Lower lobe of right lung (tissue), 2 donors: ENCODE measurements around the gene HERC3. TPM values are rescaled to one million over a fixed set of nuclear protein-coding genes. Genes with fewer than 3 reads are reported as not detected.

Experiments used
- ATAC-seq, 2 donors: fragments of 200-7000 bp; cut with Tn5 transposase; one replicate each; pipeline ENCODE4 v1.9.1; 2020 to 2022; ENCODE audit warnings: mild to moderate bottlenecking in 2 of 2, moderate library complexity in 2 of 2
- DNase-seq: peaks from one replicate; pipeline ENCODE4 v3.0.0-alpha.2; 2020
- H3K27ac ChIP-seq: fragments of 200-600 bp; one replicate; pipeline ENCODE4 v1.8.0; 2022
- H3K27me3 ChIP-seq: fragments of 200-600 bp; one replicate; pipeline ENCODE4 v1.8.0; 2022; ENCODE audit warnings: low read depth
- H3K36me3 ChIP-seq: fragments of 200-600 bp; one replicate; pipeline ENCODE4 v1.8.0; 2022; ENCODE audit warnings: mild to moderate bottlenecking
- H3K4me1 ChIP-seq: fragments of 200-600 bp; one replicate; pipeline ENCODE4 v1.8.0; 2022
- H3K4me3 ChIP-seq: fragments of 200-600 bp; one replicate; pipeline ENCODE4 v1.8.0; 2022; ENCODE audit warnings: mild to moderate bottlenecking
- H3K9me3 ChIP-seq: fragments of 200-600 bp; one replicate; pipeline ENCODE4 v1.8.0; 2022
- CTCF ChIP-seq: fragments of 200-600 bp; IDR thresholded peaks from one replicate; pipeline ENCODE4 v1.8.0; 2022; ENCODE audit warnings: antibody characterized with exemption, mild to moderate bottlenecking
- intact Hi-C: fragments of 100-400 bp; cut with DNase I; formaldehyde crosslinking; loops from one replicate; pipeline ENCODE4 v1.11.0; 2022
- total RNA-seq: library from RNA; stranded (reverse); fragmentation: NEBNext Ultra II Directional; extraction: Animal tissue kit (Norgen Biotek cat#: 25700); gene quantifications from one replicate; pipeline ENCODE4 v1.2.1, GENCODE V29; 2021
- donor health status: DM: no; HTN: yes; CAD: no; lungs with severe emphysema.

Gene HERC3
- total RNA-seq, 1 donor from 2014 or later, result 54.1 TPM

- no peak for TF ChIP-seq CTCF
- Histone ChIP-seq H3K36me3 (peaks cover 37% of the 10 kb centered on the region), H3K27ac (no peak overlapping the region), H3K4me1 (peaks cover 19% of the 10 kb centered on the region), H3K9me3 (no peaks in the 10 kb centered on the region), H3K4me3 (no peak overlapping the region), H3K27me3 (no peaks in the 10 kb centered on the region)
- ATAC-seq, result peak; percentile 65 to 80
- DNase-seq, result no peak
- intact Hi-C loops, result no loop called here
Observed at GRCh38 chr4:88737307-88737941, 145.1 kb downstream of the HERC3 start.

- no peak overlapping the region for H3K4me3 ChIP-seq
- intact Hi-C loops, result no loop called here
- ATAC-seq, result peak in 1 of 2 donors; percentile 10
- no peaks in the 10 kb centered on the region for H3K27me3 ChIP-seq
- H3K4me1 ChIP-seq, result peaks cover 19% of the 10 kb centered on the region
- TF ChIP-seq CTCF, result no peak
- no peak for DNase-seq
- no peaks in the 10 kb centered on the region for H3K9me3 ChIP-seq
- H3K36me3 ChIP-seq, result peaks cover 32% of the 10 kb centered on the region
- no peak overlapping the region for H3K27ac ChIP-seq
Observed at GRCh38 chr4:88738180-88738579, 145.9 kb downstream of the HERC3 start.

- H3K36me3 ChIP-seq, result peaks cover 59% of the 10 kb centered on the region
- intact Hi-C loops, result no loop called here
- no peak for DNase-seq
Observed at GRCh38 chr4:88742561-88742960, 150.3 kb downstream of the HERC3 start.

GRCh38 chr4:88743696-88744095 is 151.4 kb downstream of the HERC3 start:
- no peak for DNase-seq
- TF ChIP-seq CTCF, result no peak
- peaks cover 63% of the 10 kb centered on the region for H3K36me3 ChIP-seq

More at GRCh38 chr4:88742561-88742960, 150.3 kb downstream of the HERC3 start:
- Histone ChIP-seq H3K27me3 (no peaks in the 10 kb centered on the region), H3K4me1 (peaks cover 10% of the 10 kb centered on the region), H3K4me3 (no peak overlapping the region), H3K9me3 (no peaks in the 10 kb centered on the region), H3K27ac (no peak overlapping the region)
- no peak for TF ChIP-seq CTCF
- no peak for ATAC-seq

GRCh38 chr4:88744609-88745008 is 152.3 kb downstream of the HERC3 start:
- no peak for ATAC-seq
- H3K4me1 ChIP-seq, result no peaks in the 10 kb centered on the region
- no peak overlapping the region for H3K4me3 ChIP-seq
- H3K36me3 ChIP-seq, result peaks cover 67% of the 10 kb centered on the region
- H3K27me3 ChIP-seq, result no peaks in the 10 kb centered on the region
- no peak for TF ChIP-seq CTCF
- H3K9me3 ChIP-seq, result no peaks in the 10 kb centered on the region
- intact Hi-C loops, result no loop called here
- no peak for DNase-seq
- H3K27ac ChIP-seq, result no peak overlapping the region

More at GRCh38 chr4:88743696-88744095, 151.4 kb downstream of the HERC3 start:
- Histone ChIP-seq H3K27ac (no peak overlapping the region), H3K27me3 (no peaks in the 10 kb centered on the region), H3K9me3 (no peaks in the 10 kb centered on the region), H3K4me1 (no peaks in the 10 kb centered on the region), H3K4me3 (no peak overlapping the region)
- no peak for ATAC-seq
- intact Hi-C loops, result no loop called here
